IMR-90 (cell line): ENCODE results near the gene NSUN4. TPM values are rescaled to one million over a fixed set of nuclear protein-coding genes. Genes with fewer than 3 reads are reported as not detected.

ENCODE experiments used
- ATAC-seq: fragments of 200-7000 bp; cut with Tn5 transposase; 2 replicates; pipeline ENCODE4 v1.9.1; 2020; ENCODE audit warnings: low read depth, mild to moderate bottlenecking, moderate library complexity
- BruUV-seq: library from RNA; stranded (reverse); fragments of 400-500 nt; replicated peaks from 2 replicates; lab custom pipeline; 2021; lab: Mats Ljungman, UMichigan
- CTCF ChIA-PET: fragments of 300-600 bp; formaldehyde crosslinking; extraction: SDS; loops from one replicate; lab custom pipeline; 2021; ENCODE audit warnings: antibody characterized with exemption; lab: Yijun Ruan, JAX
- POLR2A ChIA-PET: fragments of 300-600 bp; sonication (Branson Sonifier 250); formaldehyde crosslinking; loops from one replicate; lab custom pipeline; 2022; ENCODE audit warnings: antibody characterized with exemption; ENCODE audit not compliant: unreplicated experiment; lab: Charles Lee
- DNase-seq: peaks from one replicate; pipeline ENCODE4 v3.0.0; 2013
- H2AFZ ChIP-seq: replicated peaks from 2 replicates; pipeline ENCODE3; 2013; ENCODE audit warnings: low read length, mild to moderate bottlenecking; ENCODE audit not compliant: poor library complexity
- H2AK5ac ChIP-seq: 2 replicates; pipeline ENCODE4 v1.6.1; 2013; ENCODE audit warnings: low read depth, low read length, inconsistent platforms
- H2AK9ac ChIP-seq: replicated peaks from 2 replicates; pipeline ENCODE3; 2013; ENCODE audit warnings: mild to moderate bottlenecking, low read depth, low read length, moderate library complexity; ENCODE audit not compliant: poor library complexity
- H2BK120ac ChIP-seq: 2 replicates; pipeline ENCODE4 v1.6.1; 2013; ENCODE audit warnings: low read depth, low read length, inconsistent platforms
- H2BK15ac ChIP-seq: 3 replicates; pipeline ENCODE4 v1.6.1; 2013; ENCODE audit warnings: low read depth, low read length, inconsistent platforms
- H2BK20ac ChIP-seq: 2 replicates; pipeline ENCODE4 v1.6.1; 2013; ENCODE audit warnings: low read depth, mild to moderate bottlenecking, inconsistent platforms, low read length, moderate library complexity
- H2BK5ac ChIP-seq: 2 replicates; pipeline ENCODE4 v1.6.1; 2013; ENCODE audit warnings: mild to moderate bottlenecking, low read depth, low read length, inconsistent platforms; ENCODE audit not compliant: poor library complexity, severe bottlenecking
- H3K14ac ChIP-seq: replicated peaks from 2 replicates; pipeline ENCODE4 v1.6.1; 2013; ENCODE audit warnings: low read depth, low read length, inconsistent platforms
- H3K18ac ChIP-seq: 2 replicates; pipeline ENCODE4 v1.6.1; 2013; ENCODE audit warnings: low read depth, low read length, control low read depth
- H3K23ac ChIP-seq: 2 replicates; pipeline ENCODE4 v1.6.1; 2013; ENCODE audit warnings: low read depth, low read length, inconsistent platforms
- H3K27ac ChIP-seq: 2 replicates; pipeline ENCODE4 v1.5.1; 2013; ENCODE audit warnings: mild to moderate bottlenecking, control low read depth, low read length; ENCODE audit not compliant: insufficient read depth
- H3K27me3 ChIP-seq: 2 replicates; pipeline ENCODE4 v1.6.1; 2013; ENCODE audit warnings: low read length; ENCODE audit not compliant: control insufficient read depth, insufficient read depth
- H3K36me3 ChIP-seq: 2 replicates; pipeline ENCODE4 v1.6.1; 2013; ENCODE audit warnings: low read length, mixed read lengths; ENCODE audit not compliant: control insufficient read depth, insufficient read depth
- H3K4ac ChIP-seq: 2 replicates; pipeline ENCODE4 v1.6.1; 2013; ENCODE audit warnings: low read depth, low read length, inconsistent platforms
- H3K4me1 ChIP-seq: 2 replicates; pipeline ENCODE4 v1.6.1; 2013; ENCODE audit warnings: low read length, mixed read lengths; ENCODE audit not compliant: control insufficient read depth, insufficient read depth
- H3K4me2 ChIP-seq: 2 replicates; pipeline ENCODE4 v1.6.1; 2013; ENCODE audit warnings: low read depth, mild to moderate bottlenecking, control low read depth, low read length, moderate library complexity
- H3K4me3 ChIP-seq: 2 replicates; pipeline ENCODE4 v1.5.1; 2013; ENCODE audit warnings: low read depth, mild to moderate bottlenecking, control low read depth, low read length, moderate library complexity; ENCODE audit not compliant: insufficient read depth
- H3K56ac ChIP-seq: 2 replicates; pipeline ENCODE4 v1.6.1; 2013; ENCODE audit warnings: low read length, inconsistent platforms; ENCODE audit not compliant: insufficient read depth; ENCODE audit errors: extremely low read depth
- H3K79me1 ChIP-seq, 2 experiments: 2 replicates each; pipeline ENCODE4 v1.6.1; 2013; ENCODE audit warnings: low read length in 2 of 2, inconsistent platforms in 1 of 2, low read depth in 1 of 2
- H3K9ac ChIP-seq: 2 replicates; pipeline ENCODE4 v1.6.1; 2013; ENCODE audit warnings: low read depth, low read length, control low read depth
- H3K9me1 ChIP-seq: 2 replicates; pipeline ENCODE4 v1.6.1; 2013; ENCODE audit warnings: low read length, inconsistent platforms; ENCODE audit not compliant: insufficient read depth
- H3K9me3 ChIP-seq: 2 replicates; pipeline ENCODE4 v1.6.1; 2013; ENCODE audit warnings: low read length; ENCODE audit not compliant: control insufficient read depth, insufficient read depth
- H4K20me1 ChIP-seq: 2 replicates; pipeline ENCODE4 v1.6.1; 2013; ENCODE audit warnings: low read length, inconsistent platforms; ENCODE audit not compliant: insufficient read depth
- H4K5ac ChIP-seq: 2 replicates; pipeline ENCODE4 v1.6.1; 2013; ENCODE audit warnings: mild to moderate bottlenecking, low read depth, low read length, control low read depth
- H4K8ac ChIP-seq, 2 experiments: 2 replicates each; pipeline ENCODE4 v1.6.1; 2013; ENCODE audit warnings: low read depth in 2 of 2, low read length in 2 of 2, control low read depth in 1 of 2, inconsistent platforms in 1 of 2
- H4K91ac ChIP-seq: 2 replicates; pipeline ENCODE4 v1.6.1; 2013; ENCODE audit warnings: low read depth, low read length, inconsistent platforms; ENCODE audit not compliant: insufficient read depth
- MAZ ChIP-seq: IDR thresholded peaks from 2 replicates; pipeline ENCODE4 v1.6.1; 2012; ENCODE audit warnings: low read depth, mild to moderate bottlenecking, low read length, improper control_type of control experiment, moderate library complexity, borderline replicate concordance
- WGBS, 2 experiments: methylation state at CpG; one replicate each; pipeline versions ENCODE4 v1.1.5 to v1.1.7; 2013; ENCODE audit warnings: missing lambda C conversion rate in 2 of 2; ENCODE audit not compliant: insufficient read length in 1 of 2; ENCODE audit errors: extremely low coverage in 2 of 2; 5-methylcytosine and 5-hydroxymethylcytosine counted together
- dilution Hi-C: fragments of 300-500 bp; cut with HindIII; formaldehyde crosslinking; loops from one replicate; pipeline ENCODE4 v1.14.3; 2018; ENCODE audit warnings: low sequenced_read_pairs; ENCODE audit not compliant: unreplicated experiment
- in situ Hi-C: fragments of 300-500 bp; cut with MboI; formaldehyde crosslinking; loops from 3 replicates; pipeline ENCODE4 v1.14.3; 2019; ENCODE audit warnings: low sequenced_read_pairs, inconsistent platforms, mixed read lengths
- intact Hi-C: fragments of 100-400 bp; cut with micrococcal nuclease; formaldehyde crosslinking; loops from 2 replicates; pipeline ENCODE4 v1.10.0; 2022
- polyA plus RNA-seq, 3 experiments: library from polyadenylated mRNA; depleted of rRNA; stranded (reverse); fragments of >200 nt; gene quantifications; 2 replicates each; pipeline ENCODE4 v1.2.3, GENCODE V29; 2012; ENCODE audit warnings: low replicate concordance in 1 of 3
- total RNA-seq: library from RNA; depleted of rRNA; stranded (reverse); fragments of >200 nt; gene quantifications from 2 replicates; pipeline ENCODE4 v1.2.3, GENCODE V29; 2012

NSUN4 gene
- total and polyA plus RNA-seq, 2 of the 4 experiments (the other 2 are of a cell fraction), result 10.9 to 13.0 TPM

- H3K9me3 ChIP-seq, result no peaks in the 10 kb centered on the region
- H2AK9ac ChIP-seq, result no peak overlapping the region
- H3K36me3 ChIP-seq, result peaks cover 36% of the 10 kb centered on the region
- H3K18ac ChIP-seq, result no peak overlapping the region
- dilution Hi-C loops (no loop called here), intact Hi-C loops (no loop called here), in situ Hi-C loops (no loop called here)
- H3K9me1 ChIP-seq, result no peaks in the 10 kb centered on the region; the same call in 1 of the 2 replicates
- no peak overlapping the region for H2BK120ac ChIP-seq
- H3K4me3 ChIP-seq, result no peak overlapping the region
- H3K79me1 ChIP-seq, result no peaks in the 10 kb centered on the region
- no peak overlapping the region for H2BK20ac ChIP-seq
- H4K91ac ChIP-seq, result no peak overlapping the region
- no peak overlapping the region for H3K56ac ChIP-seq
- TF ChIP-seq MAZ, result no peak
- H3K4me1 ChIP-seq, result no peaks in the 10 kb centered on the region
- no peaks in the 10 kb centered on the region for H3K27me3 ChIP-seq
- no TSS peak for BruUV-seq
- H4K20me1 ChIP-seq, result no peaks in the 10 kb centered on the region
- no peak overlapping the region for H3K27ac ChIP-seq
- no peak overlapping the region for H2BK15ac ChIP-seq
- H3K14ac ChIP-seq, result no peak overlapping the region
- H2BK5ac ChIP-seq, result no peak overlapping the region
- no peak overlapping the region for H4K8ac ChIP-seq
- no peak overlapping the region for H3K4ac ChIP-seq
- ATAC-seq (no peak), DNase-seq (no peak)
- H4K5ac ChIP-seq, result no peak overlapping the region
- ChIA-PET CTCF (no interaction called here), POLR2A (no interaction called here)
- no peak overlapping the region for H2AFZ ChIP-seq
- WGBS, 2 experiments, result no CpG with 5 or more reads among the region's 5 CpGs
- H3K4me2 ChIP-seq, result no peak overlapping the region
- H2AK5ac ChIP-seq, result no peak overlapping the region
- H3K9ac ChIP-seq, result no peak overlapping the region
- no peak overlapping the region for H3K23ac ChIP-seq
These were observed 22.5 kb downstream of the NSUN4 start for GRCh38 chr1:46363121-46363520.
